Osteoblast (primary cell): Measurements from ENCODE around the gene HPD. TPM values are rescaled to one million over a fixed set of nuclear protein-coding genes. Genes with fewer than 3 reads are reported as not detected.

ENCODE experiments used
- DNase-seq: peaks from one replicate; pipeline ENCODE4 v3.0.0; 2011; ENCODE audit warnings: low spot score, mixed read lengths; ENCODE audit not compliant: insufficient read length; ENCODE audit errors: missing footprints
- H2AFZ ChIP-seq: 2 replicates; pipeline ENCODE4 v1.6.0; 2011; ENCODE audit warnings: mild to moderate bottlenecking, low read length
- H3K27ac ChIP-seq: 2 replicates; pipeline ENCODE4 v1.5.1; 2011; ENCODE audit warnings: mild to moderate bottlenecking, low read depth, low read length, moderate library complexity
- H3K27me3 ChIP-seq: 2 replicates; pipeline ENCODE4 v1.6.0; 2012; ENCODE audit warnings: mild to moderate bottlenecking, control low read depth, inconsistent platforms, low read length, moderate library complexity; ENCODE audit not compliant: insufficient read depth
- H3K36me3 ChIP-seq: 2 replicates; pipeline ENCODE4 v1.5.1; 2011; ENCODE audit warnings: mild to moderate bottlenecking, low read length, control low read depth, moderate library complexity; ENCODE audit not compliant: insufficient read depth
- H3K4me1 ChIP-seq: 2 replicates; pipeline ENCODE4 v1.5.1; 2011; ENCODE audit warnings: mild to moderate bottlenecking, low read length, control low read depth, moderate library complexity; ENCODE audit not compliant: insufficient read depth
- H3K4me2 ChIP-seq: 2 replicates; pipeline ENCODE4 v1.6.0; 2011; ENCODE audit warnings: mild to moderate bottlenecking, low read length; ENCODE audit not compliant: insufficient read depth
- H3K4me3 ChIP-seq: fragments of 200-600 bp; sonication (generic); 3 replicates; pipeline ENCODE4 v1.5.1; 2012; ENCODE audit warnings: mild to moderate bottlenecking, low read length, inconsistent platforms; ENCODE audit not compliant: insufficient read depth
- H3K79me2 ChIP-seq: 2 replicates; pipeline ENCODE4 v1.6.0; 2012; ENCODE audit warnings: mild to moderate bottlenecking, low read length, control low read depth, inconsistent platforms; ENCODE audit not compliant: insufficient read depth
- H3K9me3 ChIP-seq: 2 replicates; pipeline ENCODE4 v1.5.1; 2011; ENCODE audit warnings: low read depth, low read length, control low read depth
- H4K20me1 ChIP-seq: 2 replicates; pipeline ENCODE4 v1.6.0; 2012; ENCODE audit warnings: mild to moderate bottlenecking, low read length, control low read depth; ENCODE audit not compliant: insufficient read depth
- total RNA-seq: library from RNA; depleted of rRNA; stranded (reverse); fragments of >200 nt; gene quantifications from 2 replicates; pipeline ENCODE4 v1.2.3, GENCODE V29; 2012
- TF ChIP-seq, protein P1 (sequence below): IDR thresholded peaks from 2 replicates; pipeline ENCODE4 v1.5.1; 2011; ENCODE audit warnings: mild to moderate bottlenecking, low read depth, low read length, moderate library complexity; ENCODE audit errors: extremely low read depth

HPD gene
- total RNA-seq, 1 donor: under 0.01 TPM

DNA sequence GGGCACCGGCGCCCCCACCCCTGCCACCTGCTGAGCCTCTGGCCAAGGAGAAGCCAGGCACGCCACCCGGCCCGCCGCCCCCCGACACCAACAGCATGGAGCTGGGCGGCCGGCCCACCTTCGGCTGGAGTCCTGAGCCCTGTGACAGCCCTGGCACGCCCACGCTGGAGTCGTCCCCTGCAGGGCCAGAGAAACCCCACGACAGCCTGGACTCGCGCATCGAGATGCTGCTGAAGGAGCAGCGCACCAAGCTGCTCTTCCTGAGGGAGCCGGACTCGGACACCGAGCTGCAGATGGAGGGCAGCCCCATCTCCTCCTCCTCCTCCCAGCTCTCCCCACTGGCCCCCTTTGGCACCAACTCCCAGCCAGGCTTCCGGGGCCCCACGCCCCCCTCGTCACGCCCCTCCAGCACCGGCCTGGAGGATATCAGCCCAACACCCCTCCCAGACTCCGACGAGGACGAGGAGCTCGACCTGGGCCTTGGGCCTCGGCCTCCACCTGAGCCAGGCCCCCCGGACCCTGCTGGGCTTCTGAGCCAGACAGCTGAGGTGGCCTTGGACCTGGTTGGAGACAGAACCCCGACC, 48.3 kb downstream of the HPD start:
- H3K4me1 ChIP-seq: peaks cover 41% of the 10 kb centered on the region
- no peaks in the 10 kb centered on the region for H3K9me3 ChIP-seq
- H3K36me3 ChIP-seq: peaks cover 60% of the 10 kb centered on the region
- no peak for DNase-seq
- TF ChIP-seq, protein P1, sequence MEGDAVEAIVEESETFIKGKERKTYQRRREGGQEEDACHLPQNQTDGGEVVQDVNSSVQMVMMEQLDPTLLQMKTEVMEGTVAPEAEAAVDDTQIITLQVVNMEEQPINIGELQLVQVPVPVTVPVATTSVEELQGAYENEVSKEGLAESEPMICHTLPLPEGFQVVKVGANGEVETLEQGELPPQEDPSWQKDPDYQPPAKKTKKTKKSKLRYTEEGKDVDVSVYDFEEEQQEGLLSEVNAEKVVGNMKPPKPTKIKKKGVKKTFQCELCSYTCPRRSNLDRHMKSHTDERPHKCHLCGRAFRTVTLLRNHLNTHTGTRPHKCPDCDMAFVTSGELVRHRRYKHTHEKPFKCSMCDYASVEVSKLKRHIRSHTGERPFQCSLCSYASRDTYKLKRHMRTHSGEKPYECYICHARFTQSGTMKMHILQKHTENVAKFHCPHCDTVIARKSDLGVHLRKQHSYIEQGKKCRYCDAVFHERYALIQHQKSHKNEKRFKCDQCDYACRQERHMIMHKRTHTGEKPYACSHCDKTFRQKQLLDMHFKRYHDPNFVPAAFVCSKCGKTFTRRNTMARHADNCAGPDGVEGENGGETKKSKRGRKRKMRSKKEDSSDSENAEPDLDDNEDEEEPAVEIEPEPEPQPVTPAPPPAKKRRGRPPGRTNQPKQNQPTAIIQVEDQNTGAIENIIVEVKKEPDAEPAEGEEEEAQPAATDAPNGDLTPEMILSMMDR: no peak
- no peak overlapping the region for H3K4me3 ChIP-seq
- peaks cover 63% of the 10 kb centered on the region for H4K20me1 ChIP-seq
- H3K79me2 ChIP-seq: peaks cover 97% of the 10 kb centered on the region
- no peak overlapping the region for H3K27ac ChIP-seq
- no peak overlapping the region for H2AFZ ChIP-seq
- H3K4me2 ChIP-seq: peak overlapping the region; percentile 90
- H3K27me3 ChIP-seq: no peaks in the 10 kb centered on the region

DNA sequence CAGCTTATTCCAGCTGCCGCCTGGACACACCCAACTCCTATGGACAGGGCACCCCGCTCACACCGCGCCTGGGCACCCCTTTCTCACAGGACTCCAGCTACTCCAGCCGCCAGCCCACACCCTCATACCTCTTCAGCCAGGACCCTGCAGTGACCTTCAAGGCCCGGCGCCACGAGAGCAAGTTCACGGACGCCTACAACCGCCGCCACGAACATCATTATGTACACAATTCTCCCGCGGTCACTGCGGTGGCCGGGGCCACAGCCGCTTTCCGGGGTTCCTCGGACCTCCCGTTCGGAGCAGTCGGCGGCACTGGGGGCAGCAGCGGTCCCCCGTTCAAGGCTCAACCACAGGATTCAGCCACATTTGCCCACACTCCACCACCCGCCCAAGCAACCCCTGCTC, 48.9 kb downstream of the HPD start:
- H3K4me1 ChIP-seq: peaks cover 41% of the 10 kb centered on the region
- no peak for DNase-seq
- H4K20me1 ChIP-seq: peaks cover 65% of the 10 kb centered on the region

DNA sequence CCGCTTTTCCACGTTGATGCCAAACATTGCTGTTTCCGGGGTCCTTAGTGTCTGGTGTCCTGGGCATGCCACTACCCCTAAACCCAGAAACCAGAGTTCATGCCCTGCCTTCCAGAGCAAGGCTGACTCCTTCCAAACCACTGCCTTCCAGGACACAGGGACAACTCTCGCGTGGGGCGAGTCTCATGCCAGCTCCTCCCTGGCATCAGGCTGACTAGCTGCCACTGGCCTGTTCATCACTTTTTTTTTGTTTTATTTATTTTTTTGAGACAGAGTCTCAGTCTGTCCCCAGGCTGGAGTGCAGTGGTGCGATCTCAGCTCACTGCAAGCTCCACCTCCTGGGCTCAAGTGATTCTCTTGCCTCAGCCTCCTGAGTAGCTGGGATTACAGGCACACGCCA, 50.0 kb downstream of the HPD start:
- TF ChIP-seq, protein P1: no peak
- H3K9me3 ChIP-seq: no peaks in the 10 kb centered on the region
- peaks cover 41% of the 10 kb centered on the region for H3K4me1 ChIP-seq
- H3K36me3 ChIP-seq: peaks cover 47% of the 10 kb centered on the region
- peaks cover 61% of the 10 kb centered on the region for H4K20me1 ChIP-seq
- H3K79me2 ChIP-seq: peaks cover 90% of the 10 kb centered on the region
- H3K27me3 ChIP-seq: no peaks in the 10 kb centered on the region
- no peak overlapping the region for H3K27ac ChIP-seq
- H3K4me3 ChIP-seq: no peak overlapping the region
- DNase-seq: no peak
- H3K4me2 ChIP-seq: no peak overlapping the region
- H2AFZ ChIP-seq: no peak overlapping the region

More for the DNA sequence above, 48.9 kb downstream of the HPD start:
- peaks cover 97% of the 10 kb centered on the region for H3K79me2 ChIP-seq
- H3K27me3 ChIP-seq: no peaks in the 10 kb centered on the region
- no peaks in the 10 kb centered on the region for H3K9me3 ChIP-seq
- H3K27ac ChIP-seq: no peak overlapping the region
- TF ChIP-seq, protein P1: no peak
- peaks cover 54% of the 10 kb centered on the region for H3K36me3 ChIP-seq
- no peak overlapping the region for H2AFZ ChIP-seq
- H3K4me3 ChIP-seq: no peak overlapping the region
- no peak overlapping the region for H3K4me2 ChIP-seq

DNA sequence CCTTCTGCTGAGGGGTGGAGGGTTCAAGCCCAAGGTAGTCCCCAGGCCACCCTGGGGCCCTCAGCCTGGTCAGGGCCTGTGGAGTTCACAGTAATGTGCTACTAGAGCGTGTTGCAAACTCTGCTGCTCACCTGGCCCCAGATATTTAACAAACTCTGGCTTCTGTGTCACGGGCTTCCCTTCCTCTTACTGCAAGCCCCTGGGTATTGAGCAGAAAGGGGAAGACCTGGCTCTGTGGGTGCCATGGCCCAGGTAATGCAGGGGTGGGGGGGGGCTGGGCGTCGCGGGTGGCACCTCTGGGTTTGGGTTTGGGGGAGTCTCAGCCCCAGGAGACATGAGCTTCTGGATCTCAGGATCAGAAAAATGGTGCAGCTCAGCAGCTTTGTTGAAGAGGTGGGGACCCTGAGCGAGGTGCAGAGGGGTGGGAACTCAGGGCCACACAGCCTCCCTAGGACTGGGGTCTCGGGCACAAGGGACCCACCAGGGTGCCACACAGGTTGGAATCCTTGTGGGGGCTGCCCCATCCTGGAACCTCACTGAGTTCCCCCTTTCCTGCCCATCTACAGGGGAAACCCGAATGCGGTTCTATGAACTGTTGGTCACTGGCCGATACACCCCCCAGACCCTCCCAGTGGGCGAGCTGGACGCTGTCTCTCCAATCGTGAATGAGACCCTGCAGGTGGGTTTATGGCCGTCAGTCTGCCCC, 50.9 kb downstream of the HPD start:
- H3K9me3 ChIP-seq: no peaks in the 10 kb centered on the region
- no peak overlapping the region for H2AFZ ChIP-seq
- H3K27me3 ChIP-seq: no peaks in the 10 kb centered on the region
- H4K20me1 ChIP-seq: peaks cover 53% of the 10 kb centered on the region
- TF ChIP-seq, protein P1: no peak
- peaks cover 82% of the 10 kb centered on the region for H3K79me2 ChIP-seq
- H3K4me3 ChIP-seq: no peak overlapping the region
- DNase-seq: no peak
- peak overlapping the region; percentile 99 for H3K4me2 ChIP-seq
- peaks cover 37% of the 10 kb centered on the region for H3K4me1 ChIP-seq
- H3K27ac ChIP-seq: no peak overlapping the region
- peaks cover 40% of the 10 kb centered on the region for H3K36me3 ChIP-seq
